ENCODE results near the gene HAL.

Gene HAL

DNA sequence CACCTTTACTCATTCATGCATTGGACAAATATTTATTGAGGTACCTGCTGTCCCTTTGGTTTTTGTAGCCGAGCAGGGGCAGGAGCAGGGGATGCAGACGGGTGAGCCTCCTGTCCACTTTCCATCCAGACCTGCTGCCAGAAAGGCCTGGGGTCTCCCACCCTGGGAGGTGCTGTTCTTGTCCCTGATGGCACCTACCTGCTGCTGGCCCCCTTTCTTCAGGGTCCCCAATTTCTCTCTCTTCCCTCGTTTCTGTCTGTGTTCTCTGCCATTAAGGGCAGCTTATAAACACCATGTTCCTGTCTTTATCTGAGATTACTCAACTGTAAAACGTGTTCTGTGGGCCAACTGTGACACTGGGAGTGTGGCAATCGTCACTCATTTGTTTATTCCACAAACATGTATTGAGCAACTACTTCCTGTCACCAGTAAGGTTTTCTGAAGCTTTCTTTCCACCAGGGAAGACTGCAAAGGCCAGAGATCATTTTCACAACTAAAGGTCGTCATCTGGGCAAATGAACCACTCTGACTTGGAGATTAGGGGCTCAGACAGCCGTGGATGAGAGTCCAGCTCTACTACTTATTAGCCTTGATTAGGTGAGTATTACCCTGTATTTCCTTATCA is at the start of gene HAL:
TSS of gene HAL (minus strand) at position 311 of the 625 bp plus-strand sequence. CDS start 434 bp downstream, outside the sequence.
- TF ChIP-seq, protein P1, sequence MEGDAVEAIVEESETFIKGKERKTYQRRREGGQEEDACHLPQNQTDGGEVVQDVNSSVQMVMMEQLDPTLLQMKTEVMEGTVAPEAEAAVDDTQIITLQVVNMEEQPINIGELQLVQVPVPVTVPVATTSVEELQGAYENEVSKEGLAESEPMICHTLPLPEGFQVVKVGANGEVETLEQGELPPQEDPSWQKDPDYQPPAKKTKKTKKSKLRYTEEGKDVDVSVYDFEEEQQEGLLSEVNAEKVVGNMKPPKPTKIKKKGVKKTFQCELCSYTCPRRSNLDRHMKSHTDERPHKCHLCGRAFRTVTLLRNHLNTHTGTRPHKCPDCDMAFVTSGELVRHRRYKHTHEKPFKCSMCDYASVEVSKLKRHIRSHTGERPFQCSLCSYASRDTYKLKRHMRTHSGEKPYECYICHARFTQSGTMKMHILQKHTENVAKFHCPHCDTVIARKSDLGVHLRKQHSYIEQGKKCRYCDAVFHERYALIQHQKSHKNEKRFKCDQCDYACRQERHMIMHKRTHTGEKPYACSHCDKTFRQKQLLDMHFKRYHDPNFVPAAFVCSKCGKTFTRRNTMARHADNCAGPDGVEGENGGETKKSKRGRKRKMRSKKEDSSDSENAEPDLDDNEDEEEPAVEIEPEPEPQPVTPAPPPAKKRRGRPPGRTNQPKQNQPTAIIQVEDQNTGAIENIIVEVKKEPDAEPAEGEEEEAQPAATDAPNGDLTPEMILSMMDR (conservative IDR thresholded peaks at IDR 0.05) = no peak
- H3K27ac ChIP-seq = no peak within 1 kb of the TSS; the same call in 1 of the 2 replicates

DNA sequence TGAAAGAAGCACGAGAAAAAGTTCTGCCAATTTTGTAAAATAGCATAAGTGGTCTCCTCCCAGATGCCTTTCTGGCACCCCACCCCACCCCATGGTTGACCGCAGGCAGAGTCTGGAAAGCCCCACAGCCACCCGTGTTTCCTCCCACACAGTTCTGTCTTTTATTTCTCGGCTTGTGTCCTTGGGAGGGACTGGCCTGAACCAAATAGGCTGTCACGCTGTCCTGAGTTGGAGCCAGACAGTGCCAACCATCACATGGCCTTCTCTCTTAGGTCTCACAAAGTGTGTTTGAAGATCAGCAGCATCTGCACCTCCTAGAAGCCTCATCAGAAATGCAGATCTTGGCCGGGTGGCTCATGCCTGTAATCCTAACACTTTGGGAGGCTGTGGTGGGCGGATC is 49.4 kb upstream of the HAL start:
- TF ChIP-seq, protein P1 (conservative IDR thresholded peaks at IDR 0.05) = no peak
- peak overlapping the region; percentile 94 for H3K27ac ChIP-seq

DNA sequence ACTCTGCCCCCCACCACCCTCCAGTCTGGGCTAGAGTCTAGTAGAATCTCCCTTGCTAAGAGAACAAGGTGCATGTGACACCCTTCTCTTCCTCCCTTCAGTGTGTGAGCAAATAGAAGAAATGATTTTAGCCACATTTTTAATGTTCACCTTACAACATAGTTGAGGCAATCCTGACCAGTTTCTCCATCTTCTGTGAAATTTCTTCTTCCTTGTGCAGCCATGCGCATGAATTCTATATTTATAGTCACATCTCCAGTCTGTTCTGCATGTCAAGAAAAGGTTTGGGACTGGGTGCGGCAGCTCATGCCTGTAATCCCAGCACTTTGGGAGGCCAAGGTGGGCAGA is 48.8 kb upstream of the HAL start:
- TF ChIP-seq, protein P1 (conservative IDR thresholded peaks at IDR 0.05) = no peak
- H3K27ac ChIP-seq = no peak overlapping the region

- H3K27ac ChIP-seq = no peak overlapping the region
- TF ChIP-seq, protein P1 (conservative IDR thresholded peaks at IDR 0.05) = no peak
Observed at GRCh38 chr12:96044017-96044942, 48.1 kb upstream of the HAL start.

GRCh38 chr12:96041181-96041580 is 45.0 kb upstream of the HAL start:
- TF ChIP-seq, protein P1 (conservative IDR thresholded peaks at IDR 0.05) = no peak
- H3K27ac ChIP-seq = no peak overlapping the region

GRCh38 chr12:96040305-96041133 is 44.4 kb upstream of the HAL start:
- TF ChIP-seq, protein P1 (conservative IDR thresholded peaks at IDR 0.05) = no peak
- H3K27ac ChIP-seq = no peak overlapping the region

- no peak overlapping the region for H3K27ac ChIP-seq
- TF ChIP-seq, protein P1 (conservative IDR thresholded peaks at IDR 0.05) = no peak
Observed at GRCh38 chr12:96039516-96039915, 43.4 kb upstream of the HAL start.
